Measurements from ENCODE around the gene MMP24OS. TPM values are rescaled to one million over a fixed set of nuclear protein-coding genes. Genes with fewer than 3 reads are reported as not detected.
"Not testable (repeated sequence)": the region's sequence is repeated elsewhere in the genome, so short reads cannot be mapped to it uniquely, and the experiment has no call there.

The MMP24OS gene
- total RNA-seq, 1 donor from 2014 or later: 42.4 TPM

DNA sequence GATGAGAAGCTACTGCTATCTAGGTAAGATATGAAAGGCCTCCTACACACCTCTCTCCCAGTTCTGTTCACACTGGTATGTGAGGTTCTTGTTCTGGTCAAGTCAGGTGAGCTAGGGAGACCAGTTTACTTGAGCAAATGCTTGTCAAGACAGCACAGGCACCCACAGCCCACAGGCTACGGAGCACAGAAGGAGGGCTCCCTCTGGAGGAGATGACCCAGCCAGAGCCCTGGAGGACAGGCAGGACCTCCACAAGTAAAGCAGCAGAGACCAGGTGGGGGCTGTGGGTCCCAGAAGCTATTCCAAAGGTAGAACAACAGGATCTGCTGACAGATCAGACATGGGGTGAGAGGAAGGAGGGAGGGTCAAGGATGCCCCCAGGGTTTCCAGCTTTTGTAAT lies 13.2 kb downstream of the MMP24OS start:
- DNase-seq (no peak), ATAC-seq (ENCODE audit: poor library complexity) (no peak)
- intact Hi-C loops (cut with DNase I): no loop called here

DNA sequence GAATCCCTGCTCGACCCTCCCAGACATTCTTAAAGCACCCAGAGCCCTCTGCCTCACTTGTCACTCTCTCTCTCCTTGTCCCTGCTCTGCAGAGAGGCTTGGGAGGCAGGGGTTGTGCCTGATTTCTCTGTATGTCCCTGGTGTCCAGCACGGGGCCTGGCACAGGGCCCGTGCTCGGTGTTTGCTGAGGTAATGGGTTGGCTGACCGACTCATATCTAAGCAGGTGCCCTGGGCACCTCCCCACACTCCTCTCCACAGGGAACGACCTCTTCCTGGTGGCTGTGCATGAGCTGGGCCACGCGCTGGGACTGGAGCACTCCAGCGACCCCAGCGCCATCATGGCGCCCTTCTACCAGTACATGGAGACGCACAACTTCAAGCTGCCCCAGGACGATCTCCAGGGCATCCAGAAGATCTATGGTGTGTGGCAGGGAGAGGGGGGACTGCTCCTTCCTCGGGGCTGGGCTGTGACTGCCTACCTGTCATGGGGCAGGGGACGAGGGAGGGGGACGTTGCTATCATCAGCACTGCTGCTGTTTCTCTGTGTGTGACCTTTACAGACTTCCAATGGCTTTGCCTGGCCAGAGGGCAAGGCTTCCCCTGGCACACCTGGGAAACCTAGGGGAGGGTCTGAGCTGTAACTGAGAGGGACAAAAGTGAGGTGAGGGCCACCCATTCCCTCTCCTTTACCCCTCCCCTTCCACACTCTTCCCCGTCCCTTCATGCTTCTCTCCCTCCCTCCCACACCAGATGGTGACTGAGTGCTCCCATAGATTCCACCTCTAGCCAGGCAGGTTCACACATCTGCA lies 14.2 kb downstream of the MMP24OS start:
- intact Hi-C loops (cut with DNase I): no loop called here
- DNase-seq (no peak), ATAC-seq (ENCODE audit: poor library complexity) (peak; percentile 72)

DNA sequence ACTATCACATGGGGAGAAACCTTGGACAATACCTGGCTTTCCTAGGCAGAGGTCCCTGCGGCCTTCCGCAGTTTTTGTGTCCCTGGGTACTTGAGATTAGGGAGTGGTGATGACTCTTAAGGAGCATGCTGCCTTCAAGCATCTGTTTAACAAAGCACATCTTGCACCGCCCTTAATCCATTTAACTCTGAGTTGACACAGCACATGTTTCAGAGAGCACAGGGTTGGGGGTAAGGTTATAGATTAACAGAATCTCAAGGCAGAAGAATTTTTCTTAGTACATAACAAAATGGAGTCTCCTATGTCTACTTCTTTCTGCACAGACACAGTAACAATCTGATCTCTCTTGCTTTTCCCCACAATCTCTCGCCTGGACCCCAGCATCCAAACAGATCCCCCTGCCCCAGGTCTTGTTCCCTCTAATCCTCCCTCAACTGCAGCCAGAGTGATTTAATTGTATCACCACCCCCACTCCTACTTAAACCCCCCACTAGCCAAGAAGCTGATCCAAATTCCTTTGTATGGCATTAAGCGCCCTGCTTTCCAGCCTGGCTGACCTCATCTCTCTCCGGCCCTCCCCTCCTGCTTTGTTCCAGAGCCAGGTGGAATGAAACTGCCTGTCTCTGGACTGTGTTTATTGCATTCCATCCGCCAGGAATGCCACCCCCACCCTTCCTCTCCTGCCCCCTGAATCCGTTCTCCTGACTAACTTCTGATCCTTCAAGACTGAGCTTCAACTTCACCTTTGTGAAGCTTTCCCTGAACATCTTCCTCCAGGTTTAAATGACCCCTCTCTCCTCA lies 15.0 kb downstream of the MMP24OS start:
- DNase-seq; intact Hi-C loops (cut with DNase I): not testable (repeated sequence)
- ATAC-seq (ENCODE audit: poor library complexity): peak; percentile 70

DNA sequence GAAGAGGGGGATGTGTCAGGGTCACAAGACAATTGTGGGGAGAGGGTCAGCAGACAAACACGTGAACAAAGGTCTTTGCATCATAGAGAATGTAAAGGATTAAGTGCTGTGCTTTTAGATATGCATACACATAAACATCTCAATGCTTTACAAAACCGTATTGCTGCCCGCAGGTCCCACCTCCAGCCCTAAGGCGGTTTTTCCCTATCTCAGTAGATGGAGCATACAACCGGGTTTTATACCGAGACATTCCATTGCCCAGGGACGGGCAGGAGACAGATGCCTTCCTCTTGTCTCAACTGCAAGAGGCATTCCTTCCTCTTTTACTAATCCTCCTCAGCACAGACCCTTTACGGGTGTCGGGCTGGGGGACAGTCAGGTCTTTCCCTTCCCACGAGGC lies 15.6 kb downstream of the MMP24OS start:
- DNase-seq; ATAC-seq (ENCODE audit: poor library complexity); intact Hi-C loops (cut with DNase I): not testable (repeated sequence)

DNA sequence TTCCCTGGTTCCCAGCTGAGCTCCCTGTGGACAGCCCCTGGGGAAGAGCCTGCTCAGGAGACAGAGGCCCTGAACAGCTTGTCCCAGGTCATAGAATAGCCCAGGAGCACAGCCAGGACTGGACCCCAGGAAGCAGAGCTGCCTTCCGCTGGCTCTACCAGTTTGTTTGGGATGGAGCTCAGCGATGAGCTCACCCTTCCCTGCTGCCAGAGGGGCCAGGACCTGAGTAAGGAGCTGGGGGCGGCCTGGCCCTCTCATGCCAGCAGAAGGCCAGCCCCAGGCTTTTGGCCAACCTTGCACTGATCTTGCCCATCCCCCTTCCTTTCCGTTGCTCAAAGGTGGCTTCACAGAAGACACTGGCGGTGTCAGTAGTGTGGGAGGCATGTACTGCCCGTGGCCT lies 17.5 kb downstream of the MMP24OS start:
- DNase-seq (no peak), ATAC-seq (ENCODE audit: poor library complexity) (no peak)
- intact Hi-C loops (cut with DNase I): no loop called here

DNA sequence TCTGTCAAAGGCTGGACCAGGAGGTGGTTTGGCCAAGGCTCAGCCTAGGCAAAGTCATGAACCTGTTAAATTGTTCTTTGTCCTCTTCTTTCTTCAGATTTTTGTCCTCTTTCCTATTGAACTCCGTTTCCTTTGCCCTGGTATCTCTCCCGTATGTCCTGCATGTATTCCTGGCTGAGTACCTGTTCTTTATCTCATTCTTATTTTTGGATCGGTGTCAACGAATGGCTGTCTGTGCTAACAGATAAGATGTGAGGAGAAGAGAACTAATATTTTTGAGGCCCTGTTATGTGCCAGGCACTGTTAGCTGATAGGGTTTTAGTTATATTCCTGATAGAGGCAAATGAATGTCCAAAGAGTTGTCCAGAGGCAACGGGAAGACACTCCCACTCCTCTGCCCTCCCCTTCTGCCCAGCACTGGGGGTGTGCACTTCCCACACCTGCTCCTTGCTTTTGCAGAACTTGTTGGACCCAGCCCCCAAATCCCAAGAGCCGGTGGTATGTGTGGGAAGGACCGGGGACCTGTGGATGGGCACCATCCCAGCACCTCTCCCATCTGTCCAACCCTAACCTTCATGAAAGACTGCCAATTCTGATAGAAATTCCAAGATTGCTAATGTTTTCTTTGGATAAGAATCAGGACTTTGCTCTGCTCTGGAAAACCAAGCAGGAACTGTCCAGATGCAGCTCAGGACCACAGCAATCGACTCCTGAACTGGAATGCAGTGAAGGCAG lies 20.6 kb downstream of the MMP24OS start:
- DNase-seq: no peak
- intact Hi-C loops (cut with DNase I): no loop called here
- ATAC-seq (ENCODE audit: poor library complexity): no peak

DNA sequence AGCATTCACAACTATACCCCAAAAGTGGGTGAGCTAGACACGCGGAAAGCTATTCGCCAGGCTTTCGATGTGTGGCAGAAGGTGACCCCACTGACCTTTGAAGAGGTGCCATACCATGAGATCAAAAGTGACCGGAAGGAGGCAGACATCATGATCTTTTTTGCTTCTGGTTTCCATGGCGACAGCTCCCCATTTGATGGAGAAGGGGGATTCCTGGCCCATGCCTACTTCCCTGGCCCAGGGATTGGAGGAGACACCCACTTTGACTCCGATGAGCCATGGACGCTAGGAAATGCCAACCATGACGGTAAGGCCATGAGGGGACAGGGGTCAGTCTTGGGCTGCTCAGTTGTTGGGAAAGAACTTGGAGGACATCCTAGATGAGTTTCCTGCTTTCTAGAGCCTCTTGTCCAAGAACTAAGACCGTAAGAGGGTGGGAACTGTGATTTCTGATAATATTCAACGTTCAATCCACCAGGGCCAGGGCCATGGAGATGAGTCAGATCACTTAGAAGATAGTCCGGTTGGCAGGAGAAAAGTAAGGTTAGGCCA lies 23.4 kb downstream of the MMP24OS start:
- no peak for ATAC-seq (ENCODE audit: poor library complexity)
- intact Hi-C loops (cut with DNase I): no loop called here

DNA sequence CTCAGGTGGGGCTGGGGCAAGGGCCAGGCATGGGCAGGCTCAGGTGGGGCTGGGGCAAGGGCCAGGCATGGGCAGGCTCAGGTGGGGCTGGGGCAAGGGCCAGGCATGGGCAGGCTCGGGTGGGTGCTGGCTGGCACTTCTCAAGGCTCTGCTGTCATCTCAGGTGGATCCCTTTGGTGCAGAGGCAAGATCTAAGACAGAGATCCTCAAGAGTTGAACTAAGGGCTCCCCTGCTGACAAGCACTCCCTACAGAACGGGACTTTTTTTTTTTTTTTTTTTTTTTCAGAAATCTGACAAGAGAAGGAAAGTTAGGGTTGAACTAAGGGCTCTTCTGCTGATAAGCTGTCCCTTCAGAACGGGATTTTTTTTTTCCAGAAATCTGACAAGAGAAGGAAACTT lies 24.9 kb downstream of the MMP24OS start:
- DNase-seq (no peak), ATAC-seq (ENCODE audit: poor library complexity) (no peak)
- intact Hi-C loops (cut with DNase I): no loop called here

More for the DNA sequence above, 23.4 kb downstream of the MMP24OS start:
- DNase-seq: no peak

DNA sequence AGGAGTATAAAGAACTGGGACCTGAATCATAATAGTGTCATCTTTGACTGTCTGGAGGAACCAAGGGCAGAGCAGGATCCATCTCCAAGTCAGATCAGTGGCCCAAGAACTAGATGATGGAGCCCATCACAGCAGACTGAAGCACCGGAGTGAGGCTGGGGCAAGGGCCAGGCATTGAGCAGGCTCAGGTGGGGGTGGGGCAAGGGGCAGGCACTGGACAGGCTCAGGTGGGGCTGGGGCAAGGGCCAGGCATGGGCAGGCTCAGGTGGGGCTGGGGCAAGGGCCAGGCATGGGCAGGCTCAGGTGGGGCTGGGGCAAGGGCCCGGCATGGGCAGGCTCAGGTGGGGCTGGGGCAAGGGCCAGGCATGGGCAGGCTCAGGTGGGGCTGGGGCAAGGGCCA lies 25.3 kb downstream of the MMP24OS start:
- ATAC-seq (ENCODE audit: poor library complexity); DNase-seq; intact Hi-C loops (cut with DNase I): not testable (repeated sequence)

DNA sequence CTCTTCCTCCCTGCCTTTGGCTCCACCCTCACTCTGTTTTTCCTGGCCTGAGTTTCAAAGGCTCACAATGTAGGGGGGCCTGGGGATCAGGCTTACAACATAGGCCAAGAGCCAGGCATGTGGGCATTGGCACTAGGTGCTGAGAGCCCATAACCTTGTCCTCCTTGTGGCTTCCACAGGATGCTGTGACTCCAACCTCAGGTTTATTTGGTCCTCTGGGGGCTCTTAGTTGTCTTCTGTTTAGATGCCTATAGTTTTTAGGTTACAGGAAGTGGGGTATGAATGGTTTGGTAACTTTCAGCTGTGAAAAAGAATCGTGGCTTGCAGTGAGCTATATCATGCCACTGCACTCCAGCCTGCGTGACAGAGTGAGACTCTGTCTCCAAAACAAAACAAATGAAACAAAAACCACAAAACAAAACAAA lies 25.9 kb downstream of the MMP24OS start:
- intact Hi-C loops (cut with DNase I): no loop called here
- ATAC-seq (ENCODE audit: poor library complexity) (no peak), DNase-seq (no peak)

DNA sequence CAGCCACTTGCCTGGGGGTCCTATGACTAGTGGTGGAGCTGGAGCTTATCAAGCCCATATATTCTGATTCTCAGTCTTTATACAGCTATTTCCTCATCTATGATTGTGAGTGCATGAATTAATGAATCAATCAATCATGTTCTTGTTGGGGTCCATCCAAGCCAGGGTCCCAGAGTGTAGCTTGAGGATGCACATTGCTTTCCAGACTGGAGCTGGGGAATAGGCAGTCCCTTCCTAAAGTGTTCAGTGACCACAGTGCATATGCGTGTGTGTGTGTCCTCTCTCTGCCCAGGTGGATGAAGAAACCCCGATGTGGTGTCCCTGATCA lies 26.3 kb downstream of the MMP24OS start:
- intact Hi-C loops (cut with DNase I): no loop called here
- DNase-seq (no peak), ATAC-seq (ENCODE audit: poor library complexity) (no peak)

DNA sequence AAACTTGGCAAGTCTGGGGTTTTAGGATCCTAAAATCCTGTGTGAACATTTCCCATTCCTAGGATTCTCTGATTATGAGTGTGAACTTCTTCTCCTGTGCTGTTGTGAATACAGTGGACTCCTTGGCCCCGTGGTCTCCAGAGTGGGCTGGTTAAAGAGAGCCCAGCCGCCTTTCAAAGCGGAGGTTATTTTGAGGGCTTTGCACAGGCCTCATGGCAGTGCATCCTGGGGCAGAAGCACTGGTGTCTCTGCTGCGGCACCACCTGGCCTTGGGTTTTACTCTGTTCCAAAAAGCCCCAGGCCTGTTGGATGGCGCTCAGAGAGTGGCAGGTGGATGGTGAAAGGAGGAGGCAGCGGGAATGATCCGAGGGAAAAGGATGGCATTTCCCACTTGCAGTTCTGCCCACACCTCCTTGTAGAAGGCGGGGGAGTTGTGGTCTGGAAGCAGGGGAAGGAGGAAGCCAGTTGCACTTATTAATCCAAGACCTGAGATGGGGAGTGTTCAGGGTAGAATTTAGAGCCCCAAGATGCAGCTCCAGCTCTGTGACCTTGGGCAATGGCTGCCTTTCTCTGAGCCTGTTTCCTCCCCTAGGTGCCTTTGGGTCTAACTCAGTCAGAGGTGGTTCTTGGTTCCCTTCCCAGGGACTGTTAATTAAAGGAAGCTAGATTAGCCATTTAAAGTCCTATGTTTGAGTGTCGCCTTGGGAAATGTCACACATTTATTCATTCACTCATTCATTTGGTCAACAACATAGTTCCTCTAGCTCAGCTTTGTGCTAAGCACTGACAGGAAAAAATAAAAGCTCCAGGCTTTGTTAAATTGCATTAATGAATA lies 29.1 kb downstream of the MMP24OS start:
- intact Hi-C loops (cut with DNase I): no loop called here
- no peak for DNase-seq
- no peak for ATAC-seq (ENCODE audit: poor library complexity)

DNA sequence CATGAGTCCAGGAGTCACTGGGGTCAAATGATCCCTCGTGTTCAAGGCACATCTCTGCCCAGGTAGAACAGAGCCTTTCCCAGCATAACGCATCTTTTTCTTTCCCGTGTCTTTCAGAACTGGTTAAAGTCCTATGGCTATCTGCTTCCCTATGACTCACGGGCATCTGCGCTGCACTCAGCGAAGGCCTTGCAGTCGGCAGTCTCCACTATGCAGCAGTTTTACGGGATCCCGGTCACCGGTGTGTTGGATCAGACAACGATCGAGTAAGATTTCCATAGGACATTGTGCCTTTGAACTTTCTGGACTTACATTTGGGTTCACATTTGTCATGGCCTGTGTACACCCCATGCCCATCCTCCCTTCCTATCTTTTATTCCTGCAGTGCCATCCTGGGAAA lies 31.2 kb downstream of the MMP24OS start:
- no peak for ATAC-seq (ENCODE audit: poor library complexity)
- intact Hi-C loops (cut with DNase I): no loop called here
- DNase-seq: no peak

DNA sequence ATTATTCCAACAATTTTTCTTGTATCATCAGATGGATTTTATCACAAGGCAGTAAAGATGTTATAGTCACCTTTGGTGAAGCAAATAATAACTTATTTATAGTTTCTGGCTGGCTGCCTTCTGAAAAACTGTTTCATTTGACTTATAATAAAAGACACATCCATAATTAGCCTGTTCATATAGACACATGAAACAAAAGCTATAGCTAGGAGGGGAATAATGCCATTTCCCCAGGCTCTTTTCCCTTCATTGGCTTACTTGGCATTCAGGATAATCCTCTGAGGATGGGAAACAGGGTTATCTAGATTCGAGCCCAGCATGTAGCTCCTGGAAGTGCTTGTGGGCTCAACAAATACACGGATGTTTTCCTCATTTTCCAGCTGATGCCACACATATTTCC lies 33.9 kb downstream of the MMP24OS start:
- intact Hi-C loops (cut with DNase I): no loop called here
- DNase-seq: no peak
- ATAC-seq (ENCODE audit: poor library complexity): no peak

DNA sequence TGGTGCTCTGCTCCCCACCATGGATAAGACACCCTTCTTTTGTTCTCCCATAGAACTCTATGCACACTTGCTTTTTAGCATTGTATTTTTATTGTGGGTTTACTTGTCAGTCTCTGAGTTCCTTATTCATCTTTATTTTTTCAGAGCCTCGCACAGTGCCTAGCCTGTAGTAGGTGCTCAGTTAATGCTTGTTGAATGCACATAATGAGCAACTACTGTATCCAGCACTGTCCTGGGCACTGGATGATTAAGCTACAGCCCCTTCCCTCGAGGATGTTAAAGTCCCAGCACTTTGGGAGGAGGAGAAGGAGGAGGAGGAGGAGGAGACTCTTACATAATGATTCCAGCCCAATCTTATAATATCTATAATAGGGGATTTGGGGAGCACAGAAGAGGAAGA lies 34.6 kb downstream of the MMP24OS start:
- DNase-seq (no peak), ATAC-seq (ENCODE audit: poor library complexity) (no peak)
- intact Hi-C loops (cut with DNase I): no loop called here

DNA sequence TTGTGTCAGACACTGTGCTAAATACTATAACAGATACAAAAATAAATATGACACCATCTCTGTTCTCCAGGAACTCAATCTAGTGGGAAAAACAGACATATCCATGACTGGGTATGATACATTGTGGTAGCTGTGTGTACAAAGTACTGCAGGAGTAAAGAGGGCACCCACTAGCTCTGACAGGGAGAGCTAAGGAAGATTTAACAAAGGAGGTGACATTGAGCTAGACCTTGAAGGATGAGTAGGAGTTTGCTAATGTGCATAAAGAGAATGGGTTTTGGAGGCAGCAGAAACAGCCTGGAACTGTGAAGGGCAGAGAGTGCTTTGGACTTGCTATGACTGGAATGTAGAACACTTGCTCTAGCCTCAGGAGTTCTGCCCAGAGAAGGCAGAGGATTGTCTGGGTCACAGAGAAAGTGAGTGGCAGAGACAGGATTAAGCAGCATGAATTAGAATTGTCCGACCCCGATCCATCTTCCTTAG lies 37.1 kb downstream of the MMP24OS start:
- ATAC-seq (ENCODE audit: poor library complexity): no peak
- intact Hi-C loops (cut with DNase I): no loop called here
- no peak for DNase-seq

DNA sequence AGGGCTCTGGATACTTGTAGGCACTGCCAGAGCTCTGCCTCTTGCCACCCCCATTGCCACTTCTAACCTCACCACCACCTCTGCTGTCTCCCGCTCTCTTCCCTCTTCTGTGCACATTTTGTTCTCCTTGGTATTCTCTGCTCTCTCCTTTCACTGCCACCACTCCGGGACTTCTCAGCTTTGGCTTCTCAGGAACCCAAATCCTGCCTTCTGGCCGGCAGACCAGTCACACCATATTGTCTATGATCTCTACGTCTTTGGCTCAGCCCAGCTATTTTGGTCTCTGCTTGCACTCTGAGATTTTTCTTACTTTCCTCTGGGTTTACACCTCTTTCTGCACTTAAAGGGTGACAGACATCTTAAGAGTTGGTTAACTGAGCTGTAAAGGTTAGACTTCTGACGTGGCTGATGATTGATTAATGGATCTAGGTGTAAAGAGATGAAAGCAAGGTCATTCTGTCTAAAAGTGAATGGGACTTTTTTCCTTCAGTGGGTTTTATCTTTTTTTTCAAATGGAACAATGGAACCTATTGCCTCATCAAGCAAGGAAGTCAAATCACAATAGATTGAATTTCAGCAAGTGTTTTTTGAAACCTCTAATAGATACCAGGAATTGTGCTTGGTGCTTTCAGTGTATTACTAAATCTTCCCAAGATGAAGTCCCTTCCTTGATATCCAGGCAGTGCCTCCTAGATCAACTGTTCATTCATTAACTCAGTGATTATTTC lies 37.7 kb downstream of the MMP24OS start:
- no peak for ATAC-seq (ENCODE audit: poor library complexity)
- DNase-seq: no peak
- intact Hi-C loops (cut with DNase I): no loop called here

DNA sequence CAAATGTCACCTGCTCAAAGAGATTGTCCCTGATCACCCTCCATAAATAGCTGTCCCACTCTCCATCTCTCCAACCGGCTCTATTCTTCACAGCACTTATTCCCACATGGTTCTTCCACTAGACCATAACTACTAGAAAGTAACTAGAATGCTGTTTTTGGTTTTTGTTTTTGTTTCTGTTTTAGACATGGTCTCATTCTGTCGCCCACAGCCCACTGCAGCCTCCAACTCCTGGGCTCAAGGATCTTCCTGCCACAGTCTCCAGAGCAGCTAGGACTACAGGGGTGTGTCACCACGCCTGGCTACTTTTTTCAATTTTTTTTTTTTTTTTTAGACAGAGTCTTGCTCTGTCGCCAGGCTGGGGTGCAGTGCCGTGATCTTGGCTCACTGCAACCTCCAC lies 39.2 kb downstream of the MMP24OS start:
- DNase-seq (no peak), ATAC-seq (ENCODE audit: poor library complexity) (no peak)
- intact Hi-C loops (cut with DNase I): no loop called here
